BLaER1 (cell line): Measurements from ENCODE around the gene FAM131B.

ENCODE experiments used
- H3K27ac ChIP-seq: shearing (Covaris generic); formaldehyde crosslinking; 2 replicates; pipeline ENCODE4 v1.8.1; 2022
- H3K27me3 ChIP-seq: shearing (Covaris generic); formaldehyde crosslinking; 2 replicates; pipeline ENCODE4 v1.8.1; 2022
- H3K36me3 ChIP-seq: shearing (Covaris generic); formaldehyde crosslinking; 2 replicates; pipeline ENCODE4 v1.8.1; 2022
- H3K4me1 ChIP-seq: shearing (Covaris generic); formaldehyde crosslinking; 2 replicates; pipeline ENCODE4 v1.8.1; 2022
- H3K4me2 ChIP-seq: shearing (Covaris generic); formaldehyde crosslinking; 2 replicates; pipeline ENCODE4 v1.8.1; 2022
- H3K4me3 ChIP-seq: shearing (Covaris generic); formaldehyde crosslinking; 2 replicates; pipeline ENCODE4 v1.8.1; 2022
- H3K9ac ChIP-seq: shearing (Covaris generic); formaldehyde crosslinking; 2 replicates; pipeline ENCODE4 v1.8.1; 2022
- H3K9me3 ChIP-seq: shearing (Covaris generic); formaldehyde crosslinking; 2 replicates; pipeline ENCODE4 v1.8.1; 2022
- H4K20me1 ChIP-seq: shearing (Covaris generic); formaldehyde crosslinking; 2 replicates; pipeline ENCODE4 v1.8.1; 2022
- Cebpa-rat ChIP-seq: shearing (Covaris generic); IDR thresholded peaks from 2 replicates; pipeline ENCODE4 v1.8.1; 2022

The FAM131B gene

GRCh38 chr7:143327903-143328302, 34.6 kb downstream of the FAM131B start:
- no peak overlapping the region for H3K4me3 ChIP-seq
- H3K9me3 ChIP-seq = no peaks in the 10 kb centered on the region
- no peak overlapping the region for H3K27ac ChIP-seq
- H3K36me3 ChIP-seq = no peaks in the 10 kb centered on the region
- no peaks in the 10 kb centered on the region for H4K20me1 ChIP-seq
- H3K4me2 ChIP-seq = no peak overlapping the region
- H3K27me3 ChIP-seq = no peaks in the 10 kb centered on the region
- H3K4me1 ChIP-seq = no peaks in the 10 kb centered on the region
- no peak overlapping the region for H3K9ac ChIP-seq
- no peak for TF ChIP-seq Cebpa-rat

- Histone ChIP-seq H3K4me3 (no peak overlapping the region), H3K27me3 (no peaks in the 10 kb centered on the region), H3K4me2 (no peak overlapping the region), H3K4me1 (no peaks in the 10 kb centered on the region), H4K20me1 (no peaks in the 10 kb centered on the region), H3K9ac (no peak overlapping the region), H3K36me3 (no peaks in the 10 kb centered on the region), H3K27ac (no peak overlapping the region), H3K9me3 (no peaks in the 10 kb centered on the region)
- TF ChIP-seq Cebpa-rat = no peak
These were observed 37.3 kb downstream of the FAM131B start for GRCh38 chr7:143325240-143325639.

GRCh38 chr7:143323653-143324052, 38.9 kb downstream of the FAM131B start:
- Histone ChIP-seq H3K4me2 (no peak overlapping the region), H3K27me3 (no peaks in the 10 kb centered on the region)

GRCh38 chr7:143322760-143323633, 39.5 kb downstream of the FAM131B start:
- no peak overlapping the region for H3K4me3 ChIP-seq
- no peak overlapping the region for H3K4me2 ChIP-seq
- H3K4me1 ChIP-seq = no peaks in the 10 kb centered on the region
- H3K27ac ChIP-seq = no peak overlapping the region
- H3K27me3 ChIP-seq = no peaks in the 10 kb centered on the region
- H4K20me1 ChIP-seq = no peaks in the 10 kb centered on the region
- no peaks in the 10 kb centered on the region for H3K9me3 ChIP-seq
- H3K36me3 ChIP-seq = no peaks in the 10 kb centered on the region
- TF ChIP-seq Cebpa-rat = no peak
- no peak overlapping the region for H3K9ac ChIP-seq

More at GRCh38 chr7:143323653-143324052, 38.9 kb downstream of the FAM131B start:
- no peak overlapping the region for H3K27ac ChIP-seq
- no peak for TF ChIP-seq Cebpa-rat
- H3K36me3 ChIP-seq = no peaks in the 10 kb centered on the region
- no peaks in the 10 kb centered on the region for H3K4me1 ChIP-seq
- H3K4me3 ChIP-seq = no peak overlapping the region
- no peaks in the 10 kb centered on the region for H3K9me3 ChIP-seq
- H3K9ac ChIP-seq = no peak overlapping the region
- no peaks in the 10 kb centered on the region for H4K20me1 ChIP-seq

- Histone ChIP-seq H3K4me1 (no peaks in the 10 kb centered on the region), H3K9ac (no peak overlapping the region), H3K4me3 (no peak overlapping the region), H3K36me3 (no peaks in the 10 kb centered on the region), H3K27ac (no peak overlapping the region), H4K20me1 (no peaks in the 10 kb centered on the region), H3K9me3 (no peaks in the 10 kb centered on the region), H3K4me2 (no peak overlapping the region), H3K27me3 (no peaks in the 10 kb centered on the region)
- TF ChIP-seq Cebpa-rat = no peak
These were observed 40.8 kb downstream of the FAM131B start for GRCh38 chr7:143321734-143322133.

GRCh38 chr7:143321242-143321641, 41.3 kb downstream of the FAM131B start:
- Histone ChIP-seq H3K4me2 (no peak overlapping the region), H3K27me3 (no peaks in the 10 kb centered on the region), H3K4me3 (no peak overlapping the region), H4K20me1 (no peaks in the 10 kb centered on the region), H3K9ac (no peak overlapping the region), H3K27ac (no peak overlapping the region), H3K9me3 (no peaks in the 10 kb centered on the region), H3K36me3 (no peaks in the 10 kb centered on the region), H3K4me1 (no peaks in the 10 kb centered on the region)
- TF ChIP-seq Cebpa-rat = no peak

GRCh38 chr7:143320620-143321019, 41.9 kb downstream of the FAM131B start:
- Histone ChIP-seq H3K36me3 (no peaks in the 10 kb centered on the region), H3K27me3 (no peaks in the 10 kb centered on the region), H3K9ac (no peak overlapping the region), H3K4me1 (no peaks in the 10 kb centered on the region), H3K4me3 (no peak overlapping the region), H3K27ac (no peak overlapping the region), H4K20me1 (no peaks in the 10 kb centered on the region), H3K9me3 (no peaks in the 10 kb centered on the region), H3K4me2 (no peak overlapping the region)
- TF ChIP-seq Cebpa-rat = no peak

GRCh38 chr7:143318661-143319060, 43.9 kb downstream of the FAM131B start:
- Histone ChIP-seq H3K27me3 (no peaks in the 10 kb centered on the region), H3K4me2 (no peak overlapping the region), H3K9me3 (no peaks in the 10 kb centered on the region), H3K4me3 (no peak overlapping the region), H3K4me1 (no peaks in the 10 kb centered on the region), H3K9ac (no peak overlapping the region), H4K20me1 (no peaks in the 10 kb centered on the region), H3K27ac (no peak overlapping the region), H3K36me3 (no peaks in the 10 kb centered on the region)
- no peak for TF ChIP-seq Cebpa-rat

GRCh38 chr7:143316492-143316891, 46.0 kb downstream of the FAM131B start:
- 0 out of 2 replicates have a peak, but pooled peaks cover 5% of the 10 kb centered on the region for H3K36me3 ChIP-seq
- no peak for TF ChIP-seq Cebpa-rat
- 0 out of 2 replicates have a peak, but pooled peaks cover 6% of the 10 kb centered on the region for H3K9me3 ChIP-seq
- H3K27ac ChIP-seq = no peak overlapping the region
- peaks cover 8% of the 10 kb centered on the region for H3K4me1 ChIP-seq
- H3K4me3 ChIP-seq = no peak overlapping the region
- H3K4me2 ChIP-seq = no peak overlapping the region
- H4K20me1 ChIP-seq = no peaks in the 10 kb centered on the region
- H3K9ac ChIP-seq = no peak overlapping the region
- H3K27me3 ChIP-seq = no peaks in the 10 kb centered on the region

GRCh38 chr7:143315776-143316175, 46.7 kb downstream of the FAM131B start, which contains the start of gene CLCN1:
Gene CLCN1 (plus strand): TSS chr7:143316111. CDS start chr7:143316213, 102 bp downstream.
- Histone ChIP-seq H3K4me3 (no peak within 1 kb of the TSS), H4K20me1 (no peaks in the 10 kb centered on the region), H3K9ac (no peak within 1 kb of the TSS), H3K4me2 (no peak within 1 kb of the TSS), H3K27me3 (no peaks in the 10 kb centered on the region), H3K4me1 (peaks cover 15% of the 10 kb centered on the region), H3K27ac (no peak within 1 kb of the TSS), H3K9me3 (0 out of 2 replicates have a peak, but pooled peaks cover 6% of the 10 kb centered on the region), H3K36me3 (0 out of 2 replicates have a peak, but pooled peaks cover 5% of the 10 kb centered on the region)
- no peak for TF ChIP-seq Cebpa-rat
